Measurements from ENCODE around the gene MFSD2B. TPM values are rescaled to one million over a fixed set of nuclear protein-coding genes. Genes with fewer than 3 reads are reported as not detected.

The MFSD2B gene
- total RNA-seq, 1 experiment from 2014 or later: 0.23 TPM

GRCh38 chr2:23994567-23994966 is 15.3 kb upstream of the MFSD2B start:
- ChIA-PET POLR2A (no interaction called here), CTCF (no interaction called here)
- H3K36me3 ChIP-seq (ENCODE audit: control insufficient read depth, insufficient read depth, low read length): no peaks in the 10 kb centered on the region

GRCh38 chr2:24007693-24008092 is 2.2 kb upstream of the MFSD2B start:
- ChIA-PET POLR2A (interaction anchor here (0.6 kb wide), 1 partner anchor 22 kb away, joined by 3 read pairs; no protein-coding TSS in a partner anchor), CTCF (no interaction called here)
- Histone ChIP-seq H3K4me1 (ENCODE audit: control insufficient read depth, insufficient read depth, low read length) (peaks cover 4% of the 10 kb centered on the region; the same call in 1 of the 2 replicates), H3K27ac (ENCODE audit: low read length) (no peak overlapping the region), H3K27me3 (ENCODE audit: control insufficient read depth, insufficient read depth, low read length) (no peaks in the 10 kb centered on the region), H3K9me3 (ENCODE audit: control insufficient read depth, insufficient read depth, low read depth, low read length) (no peaks in the 10 kb centered on the region), H3K36me3 (ENCODE audit: control insufficient read depth, insufficient read depth, low read length) (no peaks in the 10 kb centered on the region), H3K4me3 (ENCODE audit: low read depth in 2 of 2, low read length in 2 of 2) (no peak overlapping the region)
- DNase-seq (ENCODE audit: low read depth, low spot score): no peak
- no peak for ATAC-seq
- intact Hi-C loops (cut with micrococcal nuclease; ENCODE audit: unreplicated experiment) (no loop called here), in situ Hi-C loops (cut with HindIII; ENCODE audit: low pct_unique_long_range_greater_than_20kb, low sequenced_read_pairs) (no loop called here)
- TF ChIP-seq SIN3A (IDR thresholded peaks at IDR 0.05; ENCODE audit: borderline replicate concordance, insufficient read depth, low read depth, low read length): no peak
- BruUV-seq (replicated peaks): no TSS peak

More at GRCh38 chr2:23994567-23994966, 15.3 kb upstream of the MFSD2B start:
- no peaks in the 10 kb centered on the region for H3K27me3 ChIP-seq (ENCODE audit: control insufficient read depth, insufficient read depth, low read length)
- in situ Hi-C loops (cut with HindIII; ENCODE audit: low pct_unique_long_range_greater_than_20kb, low sequenced_read_pairs) (no loop called here), intact Hi-C loops (cut with micrococcal nuclease; ENCODE audit: unreplicated experiment) (no loop called here)
- no peak for ATAC-seq
- H3K27ac ChIP-seq (ENCODE audit: low read length): no peak overlapping the region
- no peak for DNase-seq (ENCODE audit: low read depth, low spot score)
- H3K4me3 ChIP-seq (ENCODE audit: low read depth in 2 of 2, low read length in 2 of 2): no peak overlapping the region
- BruUV-seq (replicated peaks): TSS peak; percentile 29
- no peaks in the 10 kb centered on the region for H3K9me3 ChIP-seq (ENCODE audit: control insufficient read depth, insufficient read depth, low read depth, low read length)
- TF ChIP-seq SIN3A (IDR thresholded peaks at IDR 0.05; ENCODE audit: borderline replicate concordance, insufficient read depth, low read depth, low read length): no peak
- no peak for TF ChIP-seq CTCF (IDR thresholded peaks at IDR 0.05)
- no peak for TF ChIP-seq TCF7L2 (IDR thresholded peaks at IDR 0.05; ENCODE audit: low read depth, low read length)
- no peak for TF ChIP-seq POLR2AphosphoS5 (IDR thresholded peaks at IDR 0.05; ENCODE audit: low read depth, low read length)
- TF ChIP-seq REST (IDR thresholded peaks at IDR 0.05; ENCODE audit: insufficient read depth in 1 of 2, low read depth in 2 of 2, low read length in 1 of 2): no peak
- H3K4me1 ChIP-seq (ENCODE audit: control insufficient read depth, insufficient read depth, low read length): no peaks in the 10 kb centered on the region

- Histone ChIP-seq H3K36me3 (ENCODE audit: control insufficient read depth, insufficient read depth, low read length) (no peaks in the 10 kb centered on the region), H3K27ac (ENCODE audit: low read length) (no peak overlapping the region), H3K4me1 (ENCODE audit: control insufficient read depth, insufficient read depth, low read length) (peaks cover 9% of the 10 kb centered on the region; the same call in 1 of the 2 replicates), H3K27me3 (ENCODE audit: control insufficient read depth, insufficient read depth, low read length) (no peaks in the 10 kb centered on the region), H3K9me3 (ENCODE audit: control insufficient read depth, insufficient read depth, low read depth, low read length) (no peaks in the 10 kb centered on the region), H3K4me3 (ENCODE audit: low read depth in 2 of 2, low read length in 2 of 2) (no peak overlapping the region)
- intact Hi-C loops (cut with micrococcal nuclease; ENCODE audit: unreplicated experiment) (no loop called here), in situ Hi-C loops (cut with HindIII; ENCODE audit: low pct_unique_long_range_greater_than_20kb, low sequenced_read_pairs) (no loop called here)
- ChIA-PET CTCF (no interaction called here), POLR2A (interaction anchor here (0.6 kb wide), 2 partner anchors 21 to 390 kb away, joined by 3 to 4 read pairs; no protein-coding TSS in a partner anchor)
- TF ChIP-seq REST (IDR thresholded peaks at IDR 0.05; ENCODE audit: insufficient read depth in 1 of 2, low read depth in 2 of 2, low read length in 1 of 2) (no peak), TCF7L2 (IDR thresholded peaks at IDR 0.05; ENCODE audit: low read depth, low read length) (no peak), POLR2AphosphoS5 (IDR thresholded peaks at IDR 0.05; ENCODE audit: low read depth, low read length) (no peak), CTCF (IDR thresholded peaks at IDR 0.05) (no peak), SIN3A (IDR thresholded peaks at IDR 0.05; ENCODE audit: borderline replicate concordance, insufficient read depth, low read depth, low read length) (no peak)
- DNase-seq (ENCODE audit: low read depth, low spot score) (no peak), ATAC-seq (no peak)
- BruUV-seq (replicated peaks): no TSS peak
These were observed 1.1 kb upstream of the MFSD2B start for GRCh38 chr2:24008672-24009366.

Measured in Panc1 (cell line).